GM23338 (cell line): ENCODE measurements around the gene HEXD. TPM values are rescaled to one million over a fixed set of nuclear protein-coding genes. Genes with fewer than 3 reads are reported as not detected.
"Not testable (repeated sequence)": the region's sequence is repeated elsewhere in the genome, so short reads cannot be mapped to it uniquely, and the experiment has no call there.

Experiments used
- ATAC-seq: fragments of 200-7000 bp; cut with Tn5 transposase; 3 replicates; pipeline ENCODE4 v1.9.1; 2020
- DNase-seq: peaks from one replicate; pipeline ENCODE4 v3.0.0-alpha.2; 2015; ENCODE audit warnings: low spot score
- H2AFZ ChIP-seq: fragments of 200-600 bp; sonication (generic); 2 replicates; pipeline ENCODE4 v1.8.0; 2016; ENCODE audit warnings: antibody characterized with exemption, mild to moderate bottlenecking, moderate library complexity
- H3F3A ChIP-seq: fragments of 200-600 bp; sonication (generic); replicated peaks from 2 replicates; pipeline ENCODE4 v1.8.0; 2017; ENCODE audit warnings: antibody characterized with exemption, mixed run types, low read depth
- H3K27ac ChIP-seq: fragments of 200-600 bp; sonication (generic); 2 replicates; pipeline ENCODE4 v1.6.1; 2016; ENCODE audit warnings: low read depth
- H3K27me3 ChIP-seq: fragments of 200-600 bp; sonication (generic); 2 replicates; pipeline ENCODE4 v1.8.0; 2016; ENCODE audit warnings: mild to moderate bottlenecking, mixed run types, moderate library complexity; ENCODE audit not compliant: insufficient read depth
- H3K36me3 ChIP-seq: fragments of 200-600 bp; sonication (generic); 2 replicates; pipeline ENCODE4 v1.8.0; 2016; ENCODE audit warnings: mild to moderate bottlenecking; ENCODE audit not compliant: insufficient read depth
- H3K4me1 ChIP-seq: fragments of 200-600 bp; sonication (generic); 2 replicates; pipeline ENCODE4 v1.8.0; 2016; ENCODE audit warnings: mild to moderate bottlenecking, moderate library complexity; ENCODE audit not compliant: insufficient read depth
- H3K4me2 ChIP-seq: fragments of 200-600 bp; sonication (generic); 2 replicates; pipeline ENCODE4 v1.7.1; 2017; ENCODE audit warnings: mixed run types
- H3K4me3 ChIP-seq: fragments of 200-600 bp; sonication (generic); 2 replicates; pipeline ENCODE4 v1.6.1; 2016; ENCODE audit warnings: mixed run types
- H3K79me2 ChIP-seq: fragments of 200-600 bp; sonication (generic); replicated peaks from 2 replicates; pipeline ENCODE4 v1.8.0; 2017; ENCODE audit warnings: mild to moderate bottlenecking; ENCODE audit not compliant: insufficient read depth
- H3K9me2 ChIP-seq: fragments of 200-600 bp; sonication (generic); 2 replicates; pipeline ENCODE4 v1.8.0; 2017; ENCODE audit not compliant: insufficient read depth
- H4K20me1 ChIP-seq: fragments of 200-600 bp; sonication (generic); replicated peaks from 2 replicates; pipeline ENCODE4 v1.8.0; 2017; ENCODE audit warnings: mild to moderate bottlenecking; ENCODE audit not compliant: insufficient read depth
- H3K27ac Mint-ChIP-seq: 2 replicates; pipeline ENCODE4 v1.8.0; 2020; ENCODE audit warnings: inconsistent platforms, mild to moderate bottlenecking, moderate library complexity, mixed read lengths
- H3K27me3 Mint-ChIP-seq: 3 replicates; pipeline ENCODE4 v1.8.0; 2022; ENCODE audit warnings: low read depth, mild to moderate bottlenecking, moderate library complexity, mixed read lengths, inconsistent platforms; ENCODE audit not compliant: insufficient read depth, poor library complexity
- H3K36me3 Mint-ChIP-seq: 3 replicates; pipeline ENCODE4 v1.8.0; 2021; ENCODE audit warnings: low read depth, mild to moderate bottlenecking, inconsistent platforms, moderate library complexity, mixed read lengths
- H3K4me1 Mint-ChIP-seq: 3 replicates; pipeline ENCODE4 v1.8.0; 2020; ENCODE audit warnings: mild to moderate bottlenecking, inconsistent platforms, mixed read lengths
- H3K4me3 Mint-ChIP-seq: 3 replicates; pipeline ENCODE4 v1.8.0; 2021; ENCODE audit warnings: moderate library complexity, mild to moderate bottlenecking, inconsistent platforms, mixed read lengths
- H3K9me3 Mint-ChIP-seq: 3 replicates; pipeline ENCODE4 v1.8.0; 2020; ENCODE audit warnings: moderate library complexity, mild to moderate bottlenecking, inconsistent platforms, mixed read lengths
- CREB1 ChIP-seq: fragments of 250-450 bp; sonication (Bioruptor Pico); IDR thresholded peaks from 2 replicates; pipeline ENCODE4 v1.5.0; 2020; ENCODE audit warnings: low read depth, mild to moderate bottlenecking, moderate library complexity
- CTCF ChIP-seq, 2 experiments: fragments of 200-600 bp in 1 of 2; sonication (generic) in 1 of 2; conservative IDR thresholded peaks; 2 replicates each; pipeline versions ENCODE4 v1.5.1 to v1.6.1; 2016 to 2017; ENCODE audit warnings: antibody characterized with exemption in 2 of 2, low read depth in 2 of 2, mild to moderate bottlenecking in 2 of 2, moderate library complexity in 1 of 2
- EZH2phosphoT487 ChIP-seq: fragments of 200-600 bp; sonication (generic); IDR thresholded peaks from one replicate; pipeline ENCODE4 v1.8.1; 2018; ENCODE audit warnings: antibody characterized with exemption; ENCODE audit not compliant: unreplicated experiment
- NANOG ChIP-seq: IDR thresholded peaks from 2 replicates; pipeline ENCODE4 v1.6.1; 2016; ENCODE audit warnings: antibody characterized with exemption, borderline replicate concordance
- POLR2AphosphoS5 ChIP-seq: IDR thresholded peaks from 2 replicates; pipeline ENCODE4 v1.6.1; 2016; ENCODE audit warnings: antibody characterized with exemption, low read depth
- REST ChIP-seq: IDR thresholded peaks from one replicate; pipeline ENCODE4 v1.6.1; 2018; ENCODE audit warnings: antibody characterized with exemption; ENCODE audit not compliant: unreplicated experiment
- ZNF114 ChIP-seq: fragments of 250-450 bp; sonication (Bioruptor Pico); IDR thresholded peaks from 2 replicates; pipeline ENCODE4 v1.5.0; 2020; ENCODE audit warnings: mild to moderate bottlenecking, moderate library complexity
- ZNF331 ChIP-seq: fragments of 250-450 bp; sonication (Bioruptor Pico); IDR thresholded peaks from 2 replicates; pipeline ENCODE4 v1.5.0; 2020; ENCODE audit warnings: low read depth, mild to moderate bottlenecking, moderate library complexity
- polyA plus RNA-seq: library from polyadenylated mRNA; unstranded; fragments of >200 nt; fragmentation: Nextera tagmentation; extraction: Ambion mirVana; gene quantifications from 2 replicates; pipeline ENCODE4 v1.2.1, GENCODE V29; 2016
- total RNA-seq: library from RNA; depleted of rRNA; stranded (reverse); fragments of >200 nt; shearing (Covaris generic); gene quantifications from 2 replicates; pipeline ENCODE4 v1.2.3, GENCODE V29; 2014

Gene HEXD
- total and polyA plus RNA-seq, 2 experiments from 2014 or later: 11.9 to 31.1 TPM

- Mint-ChIP-seq H3K36me3 (peaks cover 4% of the 10 kb centered on the region; the same call in 2 of the 3 replicates), H3K9me3 (peaks cover 12% of the 10 kb centered on the region; the same call in 2 of the 3 replicates), H3K27ac (no peak overlapping the region), H3K4me1 (peaks cover 3% of the 10 kb centered on the region), H3K4me3 (peak overlapping the region; percentile 55), H3K27me3 (peaks cover 50% of the 10 kb centered on the region)
- H3K4me2 ChIP-seq: peak overlapping the region; percentile 77
- ATAC-seq: peak; percentile 2; the same call in 2 of the 3 replicates
- peak overlapping the region; percentile 66; the same call in 1 of the 2 replicates for H2AFZ ChIP-seq
- H3K27me3 ChIP-seq: peaks cover 61% of the 10 kb centered on the region
- no peaks in the 10 kb centered on the region for H3F3A ChIP-seq
- no peaks in the 10 kb centered on the region for H4K20me1 ChIP-seq
- no peak overlapping the region for H3K27ac ChIP-seq
- no peaks in the 10 kb centered on the region for H3K36me3 ChIP-seq
- no peak for DNase-seq
- H3K79me2 ChIP-seq: no peaks in the 10 kb centered on the region
- TF ChIP-seq CTCF (conservative IDR thresholded peaks at IDR 0.05; ENCODE audit: low read depth in 2 of 2): 0 out of 4 replicates have a peak, but pooled peaks of 1 of the 2 experiments have one; percentile 14
- TF ChIP-seq ZNF114 (CRISPR knock-in tag): no peak
- peak overlapping the region; percentile 51; the same call in 1 of the 2 replicates for H3K4me3 ChIP-seq
- H3K4me1 ChIP-seq: no peaks in the 10 kb centered on the region; the same call in 1 of the 2 replicates
- H3K9me2 ChIP-seq: no peaks in the 10 kb centered on the region
These were observed 45.7 kb upstream of the HEXD start for GRCh38 chr17:82372249-82373071.

GRCh38 chr17:82373072-82373452, 45.1 kb upstream of the HEXD start:
- not testable (repeated sequence) for ATAC-seq, H3K27ac Mint-ChIP-seq, H4K20me1 ChIP-seq, H3K9me2 ChIP-seq, H3K4me3 ChIP-seq, H3F3A ChIP-seq, H3K36me3 ChIP-seq, H3K27ac ChIP-seq, H3K36me3 Mint-ChIP-seq, H2AFZ ChIP-seq, H3K4me1 Mint-ChIP-seq, H3K9me3 Mint-ChIP-seq, DNase-seq, H3K79me2 ChIP-seq, H3K4me2 ChIP-seq, H3K4me1 ChIP-seq
- peaks cover 61% of the 10 kb centered on the region for H3K27me3 ChIP-seq
- Mint-ChIP-seq H3K27me3 (peaks cover 48% of the 10 kb centered on the region), H3K4me3 (peak overlapping the region; percentile 39; the same call in 2 of the 3 replicates)

GRCh38 chr17:82373731-82374625, 44.2 kb upstream of the HEXD start:
- H3K4me1 Mint-ChIP-seq: no peaks in the 10 kb centered on the region; the same call in 2 of the 3 replicates
- ATAC-seq (no peak; the same call in 2 of the 3 replicates), DNase-seq (no peak)
- H2AFZ ChIP-seq: no peak overlapping the region
- TF ChIP-seq POLR2AphosphoS5: no peak
- TF ChIP-seq EZH2phosphoT487: no peak
- TF ChIP-seq ZNF331 (CRISPR knock-in tag): no peak
- TF ChIP-seq NANOG: no peak
- TF ChIP-seq CTCF (conservative IDR thresholded peaks at IDR 0.05; ENCODE audit: low read depth in 2 of 2): no peak
- TF ChIP-seq CREB1 (CRISPR knock-in tag): no peak
- no peak for TF ChIP-seq REST
- peaks cover 4% of the 10 kb centered on the region; the same call in 2 of the 3 replicates for H3K9me3 Mint-ChIP-seq
- H3K4me1 ChIP-seq: no peaks in the 10 kb centered on the region; the same call in 1 of the 2 replicates
- no peaks in the 10 kb centered on the region for H3K79me2 ChIP-seq
- no peak overlapping the region for H3K27ac ChIP-seq
- H3K36me3 Mint-ChIP-seq: no peaks in the 10 kb centered on the region
- no peaks in the 10 kb centered on the region for H3K9me2 ChIP-seq
- H3K27me3 ChIP-seq: peaks cover 61% of the 10 kb centered on the region
- no peak overlapping the region for H3K4me2 ChIP-seq
- H3K27ac Mint-ChIP-seq: no peak overlapping the region
- H3K27me3 Mint-ChIP-seq: peaks cover 46% of the 10 kb centered on the region
- H3K4me3 ChIP-seq: no peak overlapping the region
- H3K36me3 ChIP-seq: no peaks in the 10 kb centered on the region
- H3K4me3 Mint-ChIP-seq: no peak overlapping the region
- no peaks in the 10 kb centered on the region for H3F3A ChIP-seq
- H4K20me1 ChIP-seq: no peaks in the 10 kb centered on the region
